ENCODE data around the gene AP2A1. TPM values are rescaled to one million over a fixed set of nuclear protein-coding genes. Genes with fewer than 3 reads are reported as not detected.

AP2A1 gene
- polyA plus RNA-seq, 3 donors: 49.3 to 82.4 (median 75.9) TPM

- WGBS, 3 donors: 54 to 62% (median 54%) methylated on average over 16 of the region's 16 CpGs
- no peak overlapping the region for H3K27ac ChIP-seq (ENCODE audit: low read depth, low read length)
These were observed 5.0 kb upstream of the AP2A1 start for GRCh38 chr19:49761625-49762311.

GRCh38 chr19:49763230-49763629 is 3.6 kb upstream of the AP2A1 start, which contains the start of gene TSKS:
Gene TSKS (minus strand): TSS chr19:49763306. CDS start chr19:49763247, 59 bp downstream.
- no peak within 1 kb of the TSS for H3K27ac ChIP-seq (ENCODE audit: low read depth, low read length)
- 74 to 83% (median 75%) methylated on average over 6 of the region's 6 CpGs for WGBS, 3 donors

- 88 to 92% (median 91%) methylated on average over 8 of the region's 8 CpGs for WGBS, 3 donors
- H3K27ac ChIP-seq (ENCODE audit: low read depth, low read length): no peak overlapping the region
These were observed 2.5 kb upstream of the AP2A1 start for GRCh38 chr19:49764341-49764740.

- 1 to 2% (median 1%) methylated on average over 51 to 53 of the region's 53 CpGs for WGBS, 3 donors
These were observed 533 bp upstream of the AP2A1 start for GRCh38 chr19:49766007-49766929.

GRCh38 chr19:49767381-49767780 is 580 bp downstream of the AP2A1 start:
- WGBS, 3 donors: 1 to 4% (median 1%) methylated on average over 9 of the region's 9 CpGs
- H3K27ac ChIP-seq (ENCODE audit: low read depth, low read length): no peak overlapping the region

More at GRCh38 chr19:49766007-49766929, 533 bp upstream of the AP2A1 start:
- peak overlapping the region; percentile 43 for H3K27ac ChIP-seq (ENCODE audit: low read depth, low read length)

GRCh38 chr19:49767967-49768581 is 1.3 kb downstream of the AP2A1 start:
- no peak overlapping the region for H3K27ac ChIP-seq (ENCODE audit: low read depth, low read length)
- WGBS, 3 donors: 45 to 65% (median 55%) methylated on average over 12 of the region's 12 CpGs

- WGBS, 3 donors: 85 to 89% (median 86%) methylated on average over 8 of the region's 8 CpGs
- H3K27ac ChIP-seq (ENCODE audit: low read depth, low read length): no peak overlapping the region
These were observed 3.7 kb downstream of the AP2A1 start for GRCh38 chr19:49770529-49770928.

- WGBS, 3 donors: 85 to 93% (median 90%) methylated on average over 12 to 13 of the region's 13 CpGs
These were observed 4.9 kb downstream of the AP2A1 start for GRCh38 chr19:49771674-49772139.

GRCh38 chr19:49772850-49773432 is 6.1 kb downstream of the AP2A1 start:
- WGBS, 3 donors: 73 to 86% (median 79%) methylated on average over 10 of the region's 10 CpGs
- H3K27ac ChIP-seq (ENCODE audit: low read depth, low read length): no peak overlapping the region

More at GRCh38 chr19:49771674-49772139, 4.9 kb downstream of the AP2A1 start:
- H3K27ac ChIP-seq (ENCODE audit: low read depth, low read length): no peak overlapping the region

- WGBS, 3 donors: 62 to 81% (median 77%) methylated on average over 8 of the region's 8 CpGs
These were observed 7.0 kb downstream of the AP2A1 start for GRCh38 chr19:49773663-49774350.

GRCh38 chr19:49774969-49775368 is 8.2 kb downstream of the AP2A1 start:
- H3K27ac ChIP-seq (ENCODE audit: low read depth, low read length): no peak overlapping the region
- 94 to 97% (median 94%) methylated on average over 8 of the region's 8 CpGs for WGBS, 3 donors

More at GRCh38 chr19:49773663-49774350, 7.0 kb downstream of the AP2A1 start:
- H3K27ac ChIP-seq (ENCODE audit: low read depth, low read length): no peak overlapping the region

- 81 to 97% (median 85%) methylated on average over 20 of the region's 20 CpGs for WGBS, 3 donors
- no peak overlapping the region for H3K27ac ChIP-seq (ENCODE audit: low read depth, low read length)
These were observed 9.1 kb downstream of the AP2A1 start for GRCh38 chr19:49775742-49776370.

- 87 to 95% (median 91%) methylated on average over 6 of the region's 6 CpGs for WGBS, 3 donors
- H3K27ac ChIP-seq (ENCODE audit: low read depth, low read length): no peak overlapping the region
These were observed 9.6 kb downstream of the AP2A1 start for GRCh38 chr19:49776371-49776764.

- H3K27ac ChIP-seq (ENCODE audit: low read depth, low read length): no peak overlapping the region
- WGBS, 3 donors: 71 to 83% (median 73%) methylated on average over 11 of the region's 11 CpGs
These were observed 13.1 kb downstream of the AP2A1 start for GRCh38 chr19:49779731-49780555.

- H3K27ac ChIP-seq (ENCODE audit: low read depth, low read length): no peak overlapping the region
- 86 to 92% (median 87%) methylated on average over 8 of the region's 8 CpGs for WGBS, 3 donors
These were observed 14.1 kb downstream of the AP2A1 start for GRCh38 chr19:49780861-49781260.

GRCh38 chr19:49781394-49781793 is 14.6 kb downstream of the AP2A1 start:
- H3K27ac ChIP-seq (ENCODE audit: low read depth, low read length): no peak overlapping the region
- WGBS, 3 donors: 85 to 95% (median 88%) methylated on average over 7 of the region's 7 CpGs

- WGBS, 3 donors: 95 to 98% (median 97%) methylated on average over 18 of the region's 18 CpGs
- no peak overlapping the region for H3K27ac ChIP-seq (ENCODE audit: low read depth, low read length)
These were observed 15.7 kb downstream of the AP2A1 start for GRCh38 chr19:49782515-49782914.

All from adipose tissue (tissue), 3 donors.